ENCODE data around the gene NHSL1.

DNA sequence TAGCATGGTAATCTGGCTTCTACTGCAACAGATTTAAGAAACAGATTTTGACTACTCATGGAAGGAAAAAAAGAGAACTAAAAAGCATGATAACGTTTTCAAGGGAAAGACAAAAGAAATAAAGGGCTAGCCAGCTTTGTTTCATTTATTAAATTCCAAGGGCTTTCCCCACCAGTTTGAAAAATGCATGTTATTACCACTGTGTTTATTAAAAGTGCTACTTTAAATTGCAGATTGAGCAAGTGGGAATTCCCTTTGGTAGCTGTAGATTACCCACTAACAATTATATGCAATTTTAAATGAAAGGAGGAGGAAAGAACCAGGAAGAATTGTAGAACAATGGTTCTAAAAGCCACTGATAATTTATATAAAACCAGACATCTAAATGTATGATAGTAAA lies 40.6 kb upstream of the NHSL1 start:
- TF ChIP-seq, protein P1, sequence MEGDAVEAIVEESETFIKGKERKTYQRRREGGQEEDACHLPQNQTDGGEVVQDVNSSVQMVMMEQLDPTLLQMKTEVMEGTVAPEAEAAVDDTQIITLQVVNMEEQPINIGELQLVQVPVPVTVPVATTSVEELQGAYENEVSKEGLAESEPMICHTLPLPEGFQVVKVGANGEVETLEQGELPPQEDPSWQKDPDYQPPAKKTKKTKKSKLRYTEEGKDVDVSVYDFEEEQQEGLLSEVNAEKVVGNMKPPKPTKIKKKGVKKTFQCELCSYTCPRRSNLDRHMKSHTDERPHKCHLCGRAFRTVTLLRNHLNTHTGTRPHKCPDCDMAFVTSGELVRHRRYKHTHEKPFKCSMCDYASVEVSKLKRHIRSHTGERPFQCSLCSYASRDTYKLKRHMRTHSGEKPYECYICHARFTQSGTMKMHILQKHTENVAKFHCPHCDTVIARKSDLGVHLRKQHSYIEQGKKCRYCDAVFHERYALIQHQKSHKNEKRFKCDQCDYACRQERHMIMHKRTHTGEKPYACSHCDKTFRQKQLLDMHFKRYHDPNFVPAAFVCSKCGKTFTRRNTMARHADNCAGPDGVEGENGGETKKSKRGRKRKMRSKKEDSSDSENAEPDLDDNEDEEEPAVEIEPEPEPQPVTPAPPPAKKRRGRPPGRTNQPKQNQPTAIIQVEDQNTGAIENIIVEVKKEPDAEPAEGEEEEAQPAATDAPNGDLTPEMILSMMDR (IDR thresholded peaks at IDR 0.05; ENCODE audit: low read depth, low read length, missing input control) = no peak
- no peak for TF ChIP-seq JUND (IDR thresholded peaks at IDR 0.05)
- no peak for TF ChIP-seq YY1 (IDR thresholded peaks at IDR 0.05)
- no peak for TF ChIP-seq SP1 (IDR thresholded peaks at IDR 0.05)
- TF ChIP-seq, protein P2, sequence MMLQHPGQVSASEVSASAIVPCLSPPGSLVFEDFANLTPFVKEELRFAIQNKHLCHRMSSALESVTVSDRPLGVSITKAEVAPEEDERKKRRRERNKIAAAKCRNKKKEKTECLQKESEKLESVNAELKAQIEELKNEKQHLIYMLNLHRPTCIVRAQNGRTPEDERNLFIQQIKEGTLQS (IDR thresholded peaks at IDR 0.05) = no peak
- TF ChIP-seq, protein P3, sequence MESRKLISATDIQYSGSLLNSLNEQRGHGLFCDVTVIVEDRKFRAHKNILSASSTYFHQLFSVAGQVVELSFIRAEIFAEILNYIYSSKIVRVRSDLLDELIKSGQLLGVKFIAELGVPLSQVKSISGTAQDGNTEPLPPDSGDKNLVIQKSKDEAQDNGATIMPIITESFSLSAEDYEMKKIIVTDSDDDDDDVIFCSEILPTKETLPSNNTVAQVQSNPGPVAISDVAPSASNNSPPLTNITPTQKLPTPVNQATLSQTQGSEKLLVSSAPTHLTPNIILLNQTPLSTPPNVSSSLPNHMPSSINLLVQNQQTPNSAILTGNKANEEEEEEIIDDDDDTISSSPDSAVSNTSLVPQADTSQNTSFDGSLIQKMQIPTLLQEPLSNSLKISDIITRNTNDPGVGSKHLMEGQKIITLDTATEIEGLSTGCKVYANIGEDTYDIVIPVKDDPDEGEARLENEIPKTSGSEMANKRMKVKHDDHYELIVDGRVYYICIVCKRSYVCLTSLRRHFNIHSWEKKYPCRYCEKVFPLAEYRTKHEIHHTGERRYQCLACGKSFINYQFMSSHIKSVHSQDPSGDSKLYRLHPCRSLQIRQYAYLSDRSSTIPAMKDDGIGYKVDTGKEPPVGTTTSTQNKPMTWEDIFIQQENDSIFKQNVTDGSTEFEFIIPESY (IDR thresholded peaks at IDR 0.05) = no peak

Data from liver (tissue), 3 donors.